ENCODE measurements around the gene UGCG. TPM values are rescaled to one million over a fixed set of nuclear protein-coding genes. Genes with fewer than 3 reads are reported as not detected.

UGCG gene
- total and polyA plus RNA-seq, 10 of the 15 experiments (the other 5 are each of a cell fraction or from before 2014, with no cell fraction given) = 21.7 to 96.6 (median 48.9) TPM

- H3K36me3 ChIP-seq (ENCODE audit: control insufficient read depth in 2 of 2, insufficient read depth in 2 of 2, low read length in 1 of 2) = no peaks in the 10 kb centered on the region
- H3K4me1 ChIP-seq (ENCODE audit: control insufficient read depth, insufficient read depth, low read length) = peaks cover 3% of the 10 kb centered on the region
- H3K4me2 ChIP-seq (ENCODE audit: control insufficient read depth, insufficient read depth) = no peak overlapping the region
- no peak for ATAC-seq
- 100% methylated on average over 2 of the region's 2 CpGs for WGBS (ENCODE audit: insufficient coverage, insufficient replicate concordance, low lambda C conversion rate, missing lambda C conversion rate)
- POLR2A ChIA-PET = no interaction called here
- no peak overlapping the region for H3K4me3 ChIP-seq
- DNase-seq (ENCODE audit: low read depth, low spot score) = no peak
- no peaks in the 10 kb centered on the region for H4K20me1 ChIP-seq (ENCODE audit: control insufficient read depth, insufficient read depth)
- BruUV-seq (replicated peaks) = no TSS peak
- no peak for FAIRE-seq
- RAD21 ChIA-PET (ENCODE audit: unreplicated experiment) = no interaction called here
- H3K9me3 ChIP-seq (replicated peaks; ENCODE audit: control insufficient read depth, insufficient read depth, low read length) = no peaks in the 10 kb centered on the region
- in situ Hi-C loops (cut with MboI) (loop anchor here (5.0 kb wide), 1 partner anchor 128 kb away; no protein-coding TSS in a partner anchor), intact Hi-C loops (cut with micrococcal nuclease; ENCODE audit: unreplicated experiment) (no loop called here)
- SMC1A ChIA-PET (ENCODE audit: uncharacterized antibody, unreplicated experiment) = interaction anchor here (1.4 kb wide), 1 partner anchor 25 kb away, joined by 3 read pairs; no protein-coding TSS in a partner anchor
- H2AFZ ChIP-seq (ENCODE audit: control insufficient read depth, low read depth, low read length) = no peak overlapping the region
- H3K27ac ChIP-seq (ENCODE audit: control insufficient read depth, insufficient read depth) = no peak overlapping the region
- no peak overlapping the region for H3K9ac ChIP-seq (ENCODE audit: control insufficient read depth, insufficient read depth, low read length)
- no peaks in the 10 kb centered on the region for H3K79me2 ChIP-seq (ENCODE audit: control insufficient read depth, insufficient read depth, low read length)
- H3K27me3 ChIP-seq (replicated peaks in 1 of 2; ENCODE audit: control insufficient read depth in 2 of 2, insufficient read depth in 2 of 2, low read length in 1 of 2) = no peaks in the 10 kb centered on the region
- CTCF ChIA-PET = interaction anchor here (1.2 to 1.5 kb wide), 2 partner anchors 14 to 16 kb away, joined by 3 read pairs; no protein-coding TSS in a partner anchor
- TF ChIP-seq ZNF687 (IDR thresholded peaks at IDR 0.05) (no peak), TAF1 (IDR thresholded peaks at IDR 0.05; ENCODE audit: borderline replicate concordance, low read depth, low read length) (no peak), POLR2AphosphoS2 (IDR thresholded peaks at IDR 0.05; ENCODE audit: low read depth, low read length) (no peak), KDM1A (IDR thresholded peaks at IDR 0.05; ENCODE audit: borderline replicate concordance) (no peak), TCF12 (IDR thresholded peaks at IDR 0.05; ENCODE audit: low read depth, low read length) (no peak), CBX3 (IDR thresholded peaks at IDR 0.05; ENCODE audit: borderline replicate concordance, low read depth) (no peak), ATF7 (IDR thresholded peaks at IDR 0.05; ENCODE audit: low read depth) (no peak), SREBF1 (IDR thresholded peaks at IDR 0.05; ENCODE audit: low read length) (no peak), NR2C1 (IDR thresholded peaks at IDR 0.05) (no peak), NRF1 (conservative IDR thresholded peaks at IDR 0.05; ENCODE audit: low read depth, low read length) (no peak), CHD1 (IDR thresholded peaks at IDR 0.05; ENCODE audit: low read depth, low read length) (no peak), ZBED1 (IDR thresholded peaks at IDR 0.05; ENCODE audit: borderline replicate concordance) (no peak), RB1 (IDR thresholded peaks at IDR 0.05; ENCODE audit: borderline replicate concordance) (no peak), NFXL1 (IDR thresholded peaks at IDR 0.05; ENCODE audit: borderline replicate concordance) (no peak), ASH2L (IDR thresholded peaks at IDR 0.05; ENCODE audit: borderline replicate concordance, low read depth) (no peak)
- TF ChIP-seq, protein P1, sequence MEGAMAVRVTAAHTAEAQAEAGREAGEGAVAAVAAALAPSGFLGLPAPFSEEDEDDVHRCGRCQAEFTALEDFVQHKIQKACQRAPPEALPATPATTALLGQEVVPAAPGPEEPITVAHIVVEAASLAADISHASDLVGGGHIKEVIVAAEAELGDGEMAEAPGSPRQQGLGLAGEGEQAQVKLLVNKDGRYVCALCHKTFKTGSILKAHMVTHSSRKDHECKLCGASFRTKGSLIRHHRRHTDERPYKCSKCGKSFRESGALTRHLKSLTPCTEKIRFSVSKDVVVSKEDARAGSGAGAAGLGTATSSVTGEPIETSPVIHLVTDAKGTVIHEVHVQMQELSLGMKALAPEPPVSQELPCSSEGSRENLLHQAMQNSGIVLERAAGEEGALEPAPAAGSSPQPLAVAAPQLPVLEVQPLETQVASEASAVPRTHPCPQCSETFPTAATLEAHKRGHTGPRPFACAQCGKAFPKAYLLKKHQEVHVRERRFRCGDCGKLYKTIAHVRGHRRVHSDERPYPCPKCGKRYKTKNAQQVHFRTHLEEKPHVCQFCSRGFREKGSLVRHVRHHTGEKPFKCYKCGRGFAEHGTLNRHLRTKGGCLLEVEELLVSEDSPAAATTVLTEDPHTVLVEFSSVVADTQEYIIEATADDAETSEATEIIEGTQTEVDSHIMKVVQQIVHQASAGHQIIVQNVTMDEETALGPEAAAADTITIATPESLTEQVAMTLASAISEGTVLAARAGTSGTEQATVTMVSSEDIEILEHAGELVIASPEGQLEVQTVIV (IDR thresholded peaks at IDR 0.05; ENCODE audit: borderline replicate concordance, partially characterized antibody) = no peak
Observed at GRCh38 chr9:111890334-111890733, 6.3 kb upstream of the UGCG start.

Measured in GM12878 (cell line).